DND-41 (cell line): ENCODE measurements around the gene ITPR2.

Source experiments
- ATAC-seq: fragments of 200-7000 bp; cut with Tn5 transposase; 3 replicates; pipeline ENCODE4 v1.9.1; 2021; ENCODE audit warnings: low read depth; ENCODE audit not compliant: insufficient read depth
- DNase-seq: peaks from one replicate; pipeline ENCODE4 v3.0.0-alpha.2; 2020
- H2AFZ ChIP-seq: 2 replicates; pipeline ENCODE4 v1.6.0; 2012; ENCODE audit warnings: low read depth, low read length
- H3K27ac ChIP-seq: 2 replicates; pipeline ENCODE4 v1.5.1; 2012; ENCODE audit warnings: low read length, inconsistent platforms
- H3K27me3 ChIP-seq: fragments of 200-600 bp; sonication (generic); 2 replicates; pipeline ENCODE4 v1.6.0; 2012; ENCODE audit warnings: low read length, mild to moderate bottlenecking, inconsistent platforms; ENCODE audit not compliant: insufficient read depth, poor library complexity
- H3K36me3 ChIP-seq: 2 replicates; pipeline ENCODE4 v1.5.1; 2012; ENCODE audit warnings: low read length, inconsistent platforms; ENCODE audit not compliant: insufficient read depth
- H3K4me1 ChIP-seq: 2 replicates; pipeline ENCODE4 v1.5.1; 2012; ENCODE audit warnings: mild to moderate bottlenecking, low read length; ENCODE audit not compliant: insufficient read depth
- H3K4me2 ChIP-seq: 2 replicates; pipeline ENCODE4 v1.6.0; 2012; ENCODE audit warnings: mild to moderate bottlenecking, moderate library complexity, low read length, inconsistent platforms; ENCODE audit not compliant: insufficient read depth
- H3K4me3 ChIP-seq, 2 experiments: fragments of 200-600 bp in 1 of 2; shearing (Covaris generic) in 1 of 2; 2 replicates each; pipeline ENCODE4 v1.5.1; 2012 to 2016; ENCODE audit warnings: inconsistent platforms in 2 of 2, low read length in 2 of 2, mild to moderate bottlenecking in 2 of 2, low read depth in 1 of 2, moderate library complexity in 1 of 2
- H3K79me2 ChIP-seq: 2 replicates; pipeline ENCODE4 v1.6.0; 2012; ENCODE audit warnings: low read length, inconsistent platforms; ENCODE audit not compliant: insufficient read depth
- H3K9ac ChIP-seq: 2 replicates; pipeline ENCODE4 v1.6.0; 2012; ENCODE audit warnings: low read depth, mild to moderate bottlenecking, inconsistent platforms, low read length, moderate library complexity
- H3K9me3 ChIP-seq: 2 replicates; pipeline ENCODE4 v1.5.1; 2012; ENCODE audit warnings: low read length, moderate library complexity, mild to moderate bottlenecking, inconsistent platforms; ENCODE audit not compliant: insufficient read depth, severe bottlenecking
- H4K20me1 ChIP-seq: 2 replicates; pipeline ENCODE4 v1.6.0; 2012; ENCODE audit warnings: low read length; ENCODE audit not compliant: insufficient read depth
- CTCF ChIP-seq: IDR thresholded peaks from 2 replicates; pipeline ENCODE4 v1.5.1; 2012; ENCODE audit warnings: borderline replicate concordance, low read length, moderate library complexity, mild to moderate bottlenecking; ENCODE audit not compliant: poor library complexity, severe bottlenecking; ENCODE audit errors: extremely low read depth
- EZH2 ChIP-seq: IDR thresholded peaks from 3 replicates; pipeline ENCODE4 v1.6.1; 2012; ENCODE audit warnings: borderline replicate concordance, low read depth, mild to moderate bottlenecking, moderate library complexity, low read length, inconsistent platforms; ENCODE audit not compliant: severe bottlenecking

Gene ITPR2

GRCh38 chr12:26298785-26299621, 534.0 kb downstream of the ITPR2 start:
- Histone ChIP-seq H3K27ac (no peak overlapping the region), H3K4me3 (no peak overlapping the region), H2AFZ (no peak overlapping the region)

GRCh38 chr12:26297396-26298070, 535.5 kb downstream of the ITPR2 start:
- Histone ChIP-seq H3K79me2 (no peaks in the 10 kb centered on the region), H4K20me1 (no peaks in the 10 kb centered on the region), H3K36me3 (no peaks in the 10 kb centered on the region), H3K4me3 (no peak overlapping the region), H3K9me3 (no peaks in the 10 kb centered on the region), H2AFZ (no peak overlapping the region), H3K9ac (no peak overlapping the region), H3K27me3 (no peaks in the 10 kb centered on the region), H3K4me2 (no peak overlapping the region), H3K4me1 (no peaks in the 10 kb centered on the region), H3K27ac (no peak overlapping the region)
- ATAC-seq: no peak
- no peak for DNase-seq
- TF ChIP-seq EZH2 (no peak), CTCF (no peak)

More at GRCh38 chr12:26298785-26299621, 534.0 kb downstream of the ITPR2 start:
- Histone ChIP-seq H3K27me3 (no peaks in the 10 kb centered on the region), H3K9me3 (no peaks in the 10 kb centered on the region), H4K20me1 (no peaks in the 10 kb centered on the region), H3K36me3 (no peaks in the 10 kb centered on the region), H3K79me2 (no peaks in the 10 kb centered on the region), H3K4me2 (no peak overlapping the region), H3K4me1 (no peaks in the 10 kb centered on the region), H3K9ac (no peak overlapping the region)
- DNase-seq (no peak), ATAC-seq (no peak)
- TF ChIP-seq EZH2 (no peak), CTCF (no peak)

GRCh38 chr12:26295001-26295400, 538.0 kb downstream of the ITPR2 start:
- ATAC-seq (no peak), DNase-seq (no peak)
- no peaks in the 10 kb centered on the region for H3K36me3 ChIP-seq
- no peak overlapping the region for H3K27ac ChIP-seq
- H3K4me1 ChIP-seq: no peaks in the 10 kb centered on the region
- H3K4me3 ChIP-seq: no peak overlapping the region
- no peak overlapping the region for H3K4me2 ChIP-seq
- no peaks in the 10 kb centered on the region for H3K79me2 ChIP-seq
- no peaks in the 10 kb centered on the region for H3K27me3 ChIP-seq
- no peak for TF ChIP-seq CTCF
- TF ChIP-seq EZH2: no peak
- no peaks in the 10 kb centered on the region for H4K20me1 ChIP-seq
- H2AFZ ChIP-seq: no peak overlapping the region
- no peaks in the 10 kb centered on the region for H3K9me3 ChIP-seq
- no peak overlapping the region for H3K9ac ChIP-seq
